MCF 10A (cell line): ENCODE results near the gene ZNF664. TPM values are rescaled to one million over a fixed set of nuclear protein-coding genes. Genes with fewer than 3 reads are reported as not detected.

ENCODE experiments used
- BruUV-seq: library from RNA; stranded (reverse); fragments of 400-500 nt; replicated peaks from 2 replicates; lab custom pipeline; 2021; lab: Mats Ljungman, UMichigan
- CTCF ChIA-PET: fragments of 300-600 bp; sonication (Branson Sonifier 250); formaldehyde crosslinking; extraction: SDS; loops from one replicate; lab custom pipeline; 2021; ENCODE audit warnings: antibody characterized with exemption, inconsistent platforms; lab: Yijun Ruan, JAX
- POLR2A ChIA-PET: fragments of 300-600, 350-650 bp; sonication (Branson Sonifier 250); formaldehyde crosslinking; extraction: SDS; loops from one replicate; lab custom pipeline; 2020; ENCODE audit warnings: antibody characterized with exemption, inconsistent platforms; lab: Yijun Ruan, JAX
- DNase-seq: peaks from one replicate; pipeline ENCODE4 v3.0.0-alpha.2; 2018; ENCODE audit not compliant: unreplicated experiment
- H3K27ac Mint-ChIP-seq: one replicate; pipeline ENCODE4 v1.8.0; 2022; ENCODE audit warnings: mild to moderate bottlenecking, low read depth, mixed read lengths; ENCODE audit not compliant: unreplicated experiment
- H3K27me3 Mint-ChIP-seq: one replicate; pipeline ENCODE4 v1.8.0; 2022; ENCODE audit warnings: mixed read lengths; ENCODE audit not compliant: insufficient read depth, unreplicated experiment
- H3K36me3 Mint-ChIP-seq: one replicate; pipeline ENCODE4 v1.8.0; 2022; ENCODE audit warnings: mild to moderate bottlenecking, moderate library complexity, mixed read lengths; ENCODE audit not compliant: insufficient read depth, unreplicated experiment
- H3K4me1 Mint-ChIP-seq: one replicate; pipeline ENCODE4 v1.8.0; 2022; ENCODE audit warnings: mixed read lengths; ENCODE audit not compliant: insufficient read depth, unreplicated experiment
- H3K4me3 Mint-ChIP-seq: one replicate; pipeline ENCODE4 v1.8.0; 2022; ENCODE audit warnings: mild to moderate bottlenecking, moderate library complexity, mixed read lengths; ENCODE audit not compliant: unreplicated experiment
- H3K9me3 Mint-ChIP-seq: one replicate; pipeline ENCODE4 v1.8.0; 2022; ENCODE audit warnings: mixed read lengths; ENCODE audit not compliant: unreplicated experiment
- intact Hi-C: fragments of 100-400 bp; cut with micrococcal nuclease; formaldehyde crosslinking; loops from 2 replicates; pipeline ENCODE4 v1.14.1; 2022
- total RNA-seq: library from RNA; stranded (reverse); gene quantifications from 2 replicates; pipeline ENCODE4 v1.2.3, GENCODE V29; 2022
- TF ChIP-seq, protein P1 (sequence below): fragments of 200-600 bp; IDR thresholded peaks from one replicate; pipeline ENCODE4 v1.8.0; 2022; ENCODE audit warnings: antibody characterized with exemption, mild to moderate bottlenecking; ENCODE audit not compliant: unreplicated experiment

The ZNF664 gene
- total RNA-seq, 1 experiment from 2014 or later = 123 TPM

DNA sequence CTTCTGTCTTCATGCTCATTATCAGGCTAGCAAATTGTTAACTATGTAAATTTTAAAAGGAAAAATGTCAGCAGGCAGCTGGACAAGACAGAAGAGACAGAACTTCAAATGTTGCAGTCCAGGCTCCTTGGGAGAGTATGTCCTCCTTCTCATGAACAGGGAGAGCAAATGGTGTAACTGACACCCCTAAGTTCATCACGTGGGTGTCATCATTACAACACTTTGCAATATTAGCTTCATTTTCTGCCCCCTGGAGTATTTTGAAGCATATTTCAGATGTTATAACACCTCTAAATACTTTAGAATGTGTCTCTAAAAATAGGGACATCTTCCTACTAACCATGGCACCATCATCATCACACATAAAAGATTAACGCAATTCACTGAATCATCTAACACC is 62.1 kb downstream of the ZNF664 start:
- Mint-ChIP-seq H3K27ac (no peak overlapping the region), H3K27me3 (no peaks in the 10 kb centered on the region), H3K4me3 (no peak overlapping the region), H3K9me3 (no peaks in the 10 kb centered on the region), H3K4me1 (peaks cover 6% of the 10 kb centered on the region), H3K36me3 (no peaks in the 10 kb centered on the region)
- ChIA-PET POLR2A (no interaction called here), CTCF (interaction anchor here (0.6 to 3.4 kb wide), 7 partner anchors 9 to 887 kb away, joined by 3 to 64 read pairs (median 4); no protein-coding TSS in a partner anchor)
- TF ChIP-seq, protein P1, sequence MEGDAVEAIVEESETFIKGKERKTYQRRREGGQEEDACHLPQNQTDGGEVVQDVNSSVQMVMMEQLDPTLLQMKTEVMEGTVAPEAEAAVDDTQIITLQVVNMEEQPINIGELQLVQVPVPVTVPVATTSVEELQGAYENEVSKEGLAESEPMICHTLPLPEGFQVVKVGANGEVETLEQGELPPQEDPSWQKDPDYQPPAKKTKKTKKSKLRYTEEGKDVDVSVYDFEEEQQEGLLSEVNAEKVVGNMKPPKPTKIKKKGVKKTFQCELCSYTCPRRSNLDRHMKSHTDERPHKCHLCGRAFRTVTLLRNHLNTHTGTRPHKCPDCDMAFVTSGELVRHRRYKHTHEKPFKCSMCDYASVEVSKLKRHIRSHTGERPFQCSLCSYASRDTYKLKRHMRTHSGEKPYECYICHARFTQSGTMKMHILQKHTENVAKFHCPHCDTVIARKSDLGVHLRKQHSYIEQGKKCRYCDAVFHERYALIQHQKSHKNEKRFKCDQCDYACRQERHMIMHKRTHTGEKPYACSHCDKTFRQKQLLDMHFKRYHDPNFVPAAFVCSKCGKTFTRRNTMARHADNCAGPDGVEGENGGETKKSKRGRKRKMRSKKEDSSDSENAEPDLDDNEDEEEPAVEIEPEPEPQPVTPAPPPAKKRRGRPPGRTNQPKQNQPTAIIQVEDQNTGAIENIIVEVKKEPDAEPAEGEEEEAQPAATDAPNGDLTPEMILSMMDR = no peak
- DNase-seq = no peak
- BruUV-seq = no TSS peak
- intact Hi-C loops = loop anchor here (5.0 to 10.0 kb wide), 3 partner anchors 470 to 862 kb away; no protein-coding TSS in a partner anchor

DNA sequence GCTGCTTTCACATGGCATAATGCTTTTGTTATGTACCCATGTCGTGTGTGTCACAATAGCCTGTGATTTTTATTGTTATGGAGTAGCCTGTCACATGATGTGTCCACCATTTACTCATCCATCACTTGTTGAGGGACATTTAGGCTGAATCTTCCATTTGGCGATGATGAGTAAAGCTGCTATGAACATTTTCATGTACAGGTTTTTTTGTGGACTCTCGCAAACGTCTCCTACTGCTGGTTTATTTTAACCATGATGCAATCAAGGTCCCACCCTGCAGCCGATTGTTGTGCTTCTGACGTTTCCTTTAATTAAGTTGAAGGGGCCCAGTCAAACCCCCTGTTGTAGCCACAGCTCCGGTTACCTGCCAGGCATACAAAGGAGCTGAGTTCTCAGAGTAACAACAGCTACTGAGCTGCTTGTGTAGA is 63.2 kb downstream of the ZNF664 start:
- intact Hi-C loops = loop anchor here (1.0 to 10.0 kb wide), 6 partner anchors 285 to 861 kb away; no protein-coding TSS in a partner anchor
- no peak for DNase-seq
- ChIA-PET CTCF (interaction anchor here (0.5 to 3.4 kb wide), 22 partner anchors 8 to 869 kb away, joined by 3 to 64 read pairs (median 4); no protein-coding TSS in a partner anchor), POLR2A (interaction anchor here (0.7 kb wide), 1 partner anchor 374 kb away, joined by 3 read pairs; no protein-coding TSS in a partner anchor)
- no peaks in the 10 kb centered on the region for H3K27me3 Mint-ChIP-seq
- TF ChIP-seq, protein P1 = no peak
- H3K27ac Mint-ChIP-seq = no peak overlapping the region
- no peaks in the 10 kb centered on the region for H3K36me3 Mint-ChIP-seq
- H3K4me3 Mint-ChIP-seq = no peak overlapping the region
- no peaks in the 10 kb centered on the region for H3K9me3 Mint-ChIP-seq
- BruUV-seq = no TSS peak
- no peaks in the 10 kb centered on the region for H3K4me1 Mint-ChIP-seq

DNA sequence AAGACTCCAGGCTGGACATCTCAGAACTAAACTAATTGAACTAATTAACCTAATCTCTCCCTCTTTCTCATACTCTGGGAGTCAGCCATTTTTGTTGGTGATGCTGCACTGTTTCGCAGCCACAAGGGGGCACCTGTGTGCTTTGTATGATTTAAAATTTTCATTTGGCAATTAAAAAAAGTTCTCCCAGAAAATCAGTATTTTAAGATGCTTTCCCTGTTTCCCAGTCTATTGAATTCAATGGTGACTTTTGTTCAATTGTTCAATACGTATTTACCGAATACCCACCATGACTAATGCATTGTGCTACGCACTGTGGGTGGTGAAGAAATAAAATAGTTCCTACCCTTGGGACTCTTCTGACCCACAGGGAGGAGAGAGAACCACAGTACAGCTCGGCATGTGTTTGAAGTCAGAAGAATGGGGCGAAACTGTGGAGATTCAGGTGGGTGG is 63.7 kb downstream of the ZNF664 start:
- no TSS peak for BruUV-seq
- TF ChIP-seq, protein P1 = peak; percentile 81
- intact Hi-C loops = loop anchor here (1.0 to 10.0 kb wide), 6 partner anchors 285 to 861 kb away; no protein-coding TSS in a partner anchor
- POLR2A ChIA-PET = interaction anchor here (0.7 kb wide), 1 partner anchor 373 kb away, joined by 3 read pairs; no protein-coding TSS in a partner anchor
- H3K27ac Mint-ChIP-seq = no peak overlapping the region
- H3K4me1 Mint-ChIP-seq = no peaks in the 10 kb centered on the region
- CTCF ChIA-PET = interaction anchor here (0.5 to 3.4 kb wide), 38 partner anchors 9 to 868 kb away, joined by 3 to 64 read pairs (median 3); no protein-coding TSS in a partner anchor
- no peaks in the 10 kb centered on the region for H3K27me3 Mint-ChIP-seq
- H3K4me3 Mint-ChIP-seq = no peak overlapping the region
- peak; percentile 50 for DNase-seq
- no peaks in the 10 kb centered on the region for H3K9me3 Mint-ChIP-seq
- H3K36me3 Mint-ChIP-seq = no peaks in the 10 kb centered on the region

DNA sequence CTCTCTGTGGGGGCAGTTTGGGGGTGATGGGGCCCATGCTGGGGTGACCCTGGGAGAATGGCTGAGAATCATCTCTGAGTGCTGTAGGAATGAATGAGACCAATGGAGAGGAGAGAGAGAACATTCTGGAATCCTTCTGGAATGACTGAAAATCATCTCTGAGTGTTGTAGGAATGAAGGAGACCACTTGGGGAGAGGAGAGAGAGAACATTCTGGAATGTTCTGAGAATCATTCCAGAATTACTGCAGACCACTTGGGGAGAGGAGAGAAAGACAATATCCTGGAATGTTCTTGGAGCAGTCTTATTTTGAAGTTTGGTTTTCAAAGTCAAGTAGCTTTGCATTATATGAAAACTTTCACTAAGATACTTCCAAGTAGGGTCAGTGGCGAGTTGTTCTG is 64.3 kb downstream of the ZNF664 start:
- Mint-ChIP-seq H3K27me3 (no peaks in the 10 kb centered on the region), H3K4me3 (no peak overlapping the region), H3K9me3 (no peaks in the 10 kb centered on the region), H3K27ac (no peak overlapping the region), H3K4me1 (no peaks in the 10 kb centered on the region), H3K36me3 (no peaks in the 10 kb centered on the region)
- ChIA-PET CTCF (interaction anchor here (0.6 to 3.4 kb wide), 28 partner anchors 8 to 789 kb away, joined by 3 to 64 read pairs (median 3); no protein-coding TSS in a partner anchor), POLR2A (no interaction called here)
- no peak for DNase-seq
- intact Hi-C loops = loop anchor here (5.0 to 10.0 kb wide), 3 partner anchors 467 to 860 kb away; no protein-coding TSS in a partner anchor
- TF ChIP-seq, protein P1 = no peak
- no TSS peak for BruUV-seq
